Right lobe of liver (tissue), 4 donors: ENCODE data around the gene POT1.

Experiments
- POLR2A ChIP-seq: fragments of 450-650 bp; IDR thresholded peaks from one replicate; pipeline ENCODE4 v1.6.1; 2017; ENCODE audit warnings: antibody characterized with exemption, mild to moderate bottlenecking
- TF ChIP-seq, protein P1 (sequence below), 4 donors: fragments of 200-600 bp in 3 of 4; fragments of 450-650 bp in 1 of 4; IDR thresholded peaks; one replicate each; pipeline versions ENCODE4 v1.5.1 to v1.8.0; 2016 to 2022; ENCODE audit warnings: antibody characterized with exemption in 4 of 4, mild to moderate bottlenecking in 2 of 4
- donor health status: DM: no; HTN: no; CAD: no.
- donor health status: DM: no; HTN: no; CAD: no.
- donor health status: DM: no; HTN: yes; CAD: no.

DNA sequence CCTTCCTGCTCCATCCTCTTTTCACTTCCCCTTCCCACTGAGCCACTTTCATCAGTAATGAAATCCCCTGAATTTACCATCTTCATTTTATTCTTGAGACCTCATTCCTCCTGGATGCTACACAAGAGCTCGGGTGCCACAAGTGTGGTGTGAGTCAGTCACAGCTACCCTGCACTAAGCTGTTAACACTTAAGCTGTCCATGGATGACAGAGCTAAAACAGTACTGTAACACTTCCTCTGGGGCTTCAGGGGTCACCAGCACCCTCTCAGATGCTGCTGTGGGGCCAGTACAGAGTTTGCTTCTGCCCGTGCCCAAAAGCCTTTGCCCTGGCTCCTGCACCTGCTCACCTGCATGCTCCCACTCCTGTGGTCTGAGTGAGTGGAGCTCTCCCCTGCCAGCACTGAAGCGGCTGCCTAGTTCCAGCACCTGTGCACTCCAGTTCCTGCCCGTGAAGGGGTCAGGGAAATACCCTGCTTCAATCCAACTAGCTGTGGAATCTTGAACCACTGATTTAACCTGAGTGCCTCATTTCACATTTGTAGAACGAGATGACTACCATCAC, 71.9 kb downstream of the POT1 start:
- no peak for TF ChIP-seq POLR2A
- TF ChIP-seq, protein P1, sequence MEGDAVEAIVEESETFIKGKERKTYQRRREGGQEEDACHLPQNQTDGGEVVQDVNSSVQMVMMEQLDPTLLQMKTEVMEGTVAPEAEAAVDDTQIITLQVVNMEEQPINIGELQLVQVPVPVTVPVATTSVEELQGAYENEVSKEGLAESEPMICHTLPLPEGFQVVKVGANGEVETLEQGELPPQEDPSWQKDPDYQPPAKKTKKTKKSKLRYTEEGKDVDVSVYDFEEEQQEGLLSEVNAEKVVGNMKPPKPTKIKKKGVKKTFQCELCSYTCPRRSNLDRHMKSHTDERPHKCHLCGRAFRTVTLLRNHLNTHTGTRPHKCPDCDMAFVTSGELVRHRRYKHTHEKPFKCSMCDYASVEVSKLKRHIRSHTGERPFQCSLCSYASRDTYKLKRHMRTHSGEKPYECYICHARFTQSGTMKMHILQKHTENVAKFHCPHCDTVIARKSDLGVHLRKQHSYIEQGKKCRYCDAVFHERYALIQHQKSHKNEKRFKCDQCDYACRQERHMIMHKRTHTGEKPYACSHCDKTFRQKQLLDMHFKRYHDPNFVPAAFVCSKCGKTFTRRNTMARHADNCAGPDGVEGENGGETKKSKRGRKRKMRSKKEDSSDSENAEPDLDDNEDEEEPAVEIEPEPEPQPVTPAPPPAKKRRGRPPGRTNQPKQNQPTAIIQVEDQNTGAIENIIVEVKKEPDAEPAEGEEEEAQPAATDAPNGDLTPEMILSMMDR (IDR thresholded peaks at IDR 0.05) = no peak
